HG03342 (cell line): ENCODE measurements around the gene PHYKPL.
"Not testable (repeated sequence)": the region's sequence is repeated elsewhere in the genome, so short reads cannot be mapped to it uniquely, and the experiment has no call there.

Experiments used
- ATAC-seq: cut with Tn5 transposase; IDR thresholded peaks from one replicate; pipeline ENCODE4 v1.9.1; 2021; ENCODE audit warnings: mild to moderate bottlenecking, moderate library complexity; ENCODE audit not compliant: unreplicated experiment

Gene PHYKPL

GRCh38 chr5:178208540-178209227, 23.9 kb downstream of the PHYKPL start:
- ATAC-seq: no peak

- ATAC-seq: no peak
Measured at GRCh38 chr5:178207917-178208280, 24.7 kb downstream of the PHYKPL start.

GRCh38 chr5:178207183-178207916, 25.3 kb downstream of the PHYKPL start:
- no peak for ATAC-seq

GRCh38 chr5:178206166-178207101, 26.2 kb downstream of the PHYKPL start:
- ATAC-seq: no peak

DNA sequence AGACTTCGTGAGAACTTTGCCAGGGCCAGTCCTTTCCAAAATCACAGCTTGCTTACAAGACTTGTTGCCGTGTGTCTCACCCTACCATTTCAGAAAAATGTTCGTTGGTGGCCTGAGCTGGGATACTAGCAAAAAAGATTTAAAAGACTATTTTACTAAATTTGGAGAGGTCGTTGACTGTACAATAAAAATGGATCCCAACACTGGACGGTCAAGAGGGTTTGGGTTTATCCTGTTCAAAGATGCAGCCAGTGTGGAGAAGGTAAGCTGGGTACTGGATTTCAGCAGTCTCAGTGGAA, 26.9 kb downstream of the PHYKPL start:
- ATAC-seq: no peak

DNA sequence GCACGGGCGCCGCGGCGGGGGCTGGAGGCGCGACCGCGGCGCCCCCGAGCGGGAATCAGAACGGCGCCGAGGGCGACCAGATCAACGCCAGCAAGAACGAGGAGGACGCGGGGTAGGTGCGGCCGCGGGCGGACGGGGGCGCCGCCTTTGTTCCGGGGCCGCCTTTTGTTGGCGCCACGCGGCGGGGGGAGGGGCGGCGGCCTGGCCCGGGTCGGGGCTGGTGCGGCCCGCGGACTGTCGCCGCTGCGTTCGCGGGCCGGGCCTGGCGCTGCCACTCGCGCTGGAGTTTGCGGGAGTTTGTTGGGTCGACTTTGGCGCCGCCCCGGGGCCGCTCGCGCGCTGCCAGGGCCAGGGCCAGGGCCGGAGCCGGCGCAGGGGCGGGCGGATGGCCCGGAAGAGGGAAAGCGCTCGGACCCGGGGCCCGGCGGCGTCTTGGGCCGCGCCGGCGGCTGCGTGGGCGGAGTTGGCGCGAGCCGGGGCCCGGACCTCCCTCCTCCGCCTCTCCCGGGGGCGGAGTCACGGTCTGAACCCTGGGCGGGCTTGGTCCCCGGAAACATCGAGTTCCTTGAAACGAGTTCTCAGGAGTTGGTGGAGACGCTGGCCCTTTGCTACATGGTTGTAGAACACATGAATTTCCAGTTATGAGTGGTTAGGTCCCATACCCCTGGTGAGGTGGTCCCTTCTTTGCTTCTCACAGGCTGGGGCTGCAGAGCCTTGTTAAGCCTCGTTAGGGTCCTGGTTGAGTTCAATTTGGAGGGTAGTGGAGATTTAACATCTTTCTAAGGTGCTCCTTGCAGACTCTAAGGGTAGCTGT, 27.5 kb downstream of the PHYKPL start:
- peak; percentile 43 for ATAC-seq

DNA sequence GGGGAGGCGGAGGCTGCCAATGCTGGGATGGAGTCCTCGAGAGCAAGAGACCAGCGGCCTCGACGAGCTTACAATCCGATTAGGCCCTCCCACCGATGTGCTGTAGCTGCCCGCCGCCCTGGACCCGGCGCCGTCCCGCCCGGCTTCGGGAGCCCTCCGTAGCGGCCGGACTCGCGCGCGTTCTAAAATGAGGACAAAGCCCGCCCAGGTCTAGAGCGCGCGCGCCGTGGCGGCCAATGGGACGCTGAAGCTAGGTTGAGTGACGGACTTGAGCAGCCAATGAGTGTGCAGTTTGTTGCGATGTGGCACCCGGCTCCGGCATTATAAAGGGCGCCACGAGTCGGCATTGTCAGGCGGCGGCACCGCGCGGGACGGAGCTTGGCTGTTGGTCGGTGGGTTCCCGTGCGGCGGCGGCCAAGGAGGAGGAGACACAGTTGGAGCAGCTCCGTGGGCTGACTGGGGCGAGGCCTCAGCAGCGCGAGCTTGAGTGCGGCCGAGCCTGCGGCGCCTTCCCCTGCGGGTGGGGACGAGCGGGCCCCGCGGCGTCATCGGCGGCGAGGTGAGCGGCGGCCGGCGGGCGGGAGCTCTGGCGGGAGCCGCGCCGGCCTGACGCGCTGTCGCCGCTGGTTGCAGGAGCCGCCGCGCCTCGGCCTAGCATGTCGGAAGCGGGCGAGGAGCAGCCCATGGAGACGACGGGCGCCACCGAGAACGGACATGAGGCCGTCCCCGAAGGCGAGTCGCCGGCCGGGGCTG, 28.2 kb downstream of the PHYKPL start, which contains the start of gene HNRNPAB:
TSS of gene HNRNPAB (plus strand) at position 352 of the 753 bp plus-strand sequence. CDS start at position 657, 305 bp downstream.
- ATAC-seq: peak; percentile 81

- peak; percentile 1 for ATAC-seq
Measured at GRCh38 chr5:178203670-178204181, 28.9 kb downstream of the PHYKPL start.

- ATAC-seq: no peak
Measured at GRCh38 chr5:178202541-178202940, 30.1 kb downstream of the PHYKPL start.

DNA sequence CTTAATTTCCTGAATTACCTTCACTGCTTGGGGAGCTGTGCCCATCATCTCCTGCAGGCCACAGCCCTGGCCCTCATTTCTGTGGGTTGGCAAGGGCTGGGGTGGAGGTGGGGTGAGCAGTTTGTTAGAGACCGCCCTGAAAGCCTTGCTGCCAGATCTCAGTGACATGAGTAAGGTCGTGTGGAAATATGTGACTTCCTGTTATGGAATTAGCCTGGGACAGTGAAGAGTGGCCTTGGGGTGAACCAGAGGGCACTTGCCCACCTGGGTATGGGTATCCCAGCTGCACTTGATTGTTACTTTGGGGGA, 30.7 kb downstream of the PHYKPL start:
- no peak for ATAC-seq

DNA sequence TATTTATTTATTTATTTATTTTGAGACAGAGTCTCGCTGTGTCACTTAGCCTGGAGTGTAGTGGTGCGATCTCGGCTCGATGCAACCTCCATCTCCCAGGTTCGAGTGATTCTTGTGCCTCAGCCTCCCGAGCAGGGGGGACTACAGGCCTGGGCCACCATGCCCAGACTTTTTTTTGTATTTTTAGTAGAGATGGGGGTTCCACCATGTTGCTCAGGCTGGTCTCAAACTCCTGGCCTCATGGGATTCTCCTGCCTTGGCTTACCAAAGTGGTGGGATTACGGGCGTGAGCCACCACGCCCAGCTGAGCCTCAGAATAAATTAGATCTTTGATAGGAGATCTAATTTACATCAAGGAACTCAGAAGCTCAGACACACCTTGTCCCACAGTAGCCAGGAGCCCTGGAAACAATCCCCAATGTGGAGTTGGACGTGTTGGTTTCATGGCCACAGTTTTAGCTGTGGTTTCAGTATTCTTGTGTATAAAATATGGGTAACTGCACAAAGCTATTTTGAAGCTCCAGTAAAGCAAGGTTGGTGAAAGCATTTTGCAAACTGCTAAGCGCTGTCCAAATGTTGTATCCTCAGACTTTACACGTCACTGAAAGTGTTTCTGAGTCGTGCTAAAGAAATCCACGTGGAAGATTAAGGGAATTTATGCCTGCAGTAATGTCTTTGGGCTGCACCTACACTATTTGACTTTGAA, 31.2 kb downstream of the PHYKPL start:
- no peak for ATAC-seq

GRCh38 chr5:178199581-178200434, 32.8 kb downstream of the PHYKPL start:
- ATAC-seq: no peak

DNA sequence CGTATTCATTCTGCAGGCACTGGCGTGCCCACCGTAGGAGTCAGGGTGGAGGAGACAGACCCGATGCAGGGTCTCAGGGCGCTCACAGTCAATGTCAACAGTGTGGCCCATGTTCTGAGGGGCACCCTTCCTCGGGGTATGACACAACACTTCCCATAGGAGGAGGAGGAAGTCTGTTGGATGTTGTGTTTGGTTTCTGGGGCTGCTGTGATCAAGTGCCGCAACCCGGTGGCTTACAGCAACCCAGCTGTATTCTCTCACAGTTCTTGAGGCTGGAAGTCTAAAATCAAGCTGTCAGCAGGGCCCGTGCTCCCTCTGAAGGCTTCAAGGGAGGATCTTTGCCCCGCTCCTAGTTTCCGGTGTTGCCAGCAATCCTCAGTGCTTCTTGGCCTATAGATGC, 33.9 kb downstream of the PHYKPL start:
- no peak for ATAC-seq

GRCh38 chr5:178198151-178198550, 34.5 kb downstream of the PHYKPL start:
- not testable (repeated sequence) for ATAC-seq

- no peak for ATAC-seq
Measured at GRCh38 chr5:178196986-178197385, 35.6 kb downstream of the PHYKPL start.

DNA sequence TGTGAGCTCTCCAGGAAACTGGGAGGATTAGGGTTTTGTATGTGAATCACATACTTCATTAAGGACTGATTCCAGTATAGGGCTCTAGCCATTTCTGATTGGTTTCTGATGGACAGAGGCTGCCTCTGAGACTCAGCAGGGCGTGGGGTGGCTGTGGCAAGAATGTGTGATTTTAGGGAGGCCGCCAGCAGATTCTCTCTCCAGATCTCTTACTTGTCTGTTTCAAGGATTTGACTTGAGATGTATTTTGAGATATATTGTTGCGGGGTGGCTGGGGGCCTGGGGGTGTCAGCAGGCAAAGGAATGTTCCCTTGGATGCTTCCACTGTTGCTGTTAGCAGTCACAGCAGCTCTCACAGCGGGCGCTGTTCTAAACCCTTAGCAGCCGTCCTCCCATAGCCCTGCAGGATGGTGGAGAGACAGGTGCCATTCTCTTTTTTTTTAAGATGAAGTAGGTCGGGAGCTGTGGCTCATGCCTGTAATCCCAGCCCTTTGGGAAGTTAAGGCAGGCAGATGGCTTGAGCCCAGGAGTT, 36.3 kb downstream of the PHYKPL start:
- ATAC-seq: no peak

- ATAC-seq: no peak
Measured at GRCh38 chr5:178194026-178194425, 38.6 kb downstream of the PHYKPL start.

DNA sequence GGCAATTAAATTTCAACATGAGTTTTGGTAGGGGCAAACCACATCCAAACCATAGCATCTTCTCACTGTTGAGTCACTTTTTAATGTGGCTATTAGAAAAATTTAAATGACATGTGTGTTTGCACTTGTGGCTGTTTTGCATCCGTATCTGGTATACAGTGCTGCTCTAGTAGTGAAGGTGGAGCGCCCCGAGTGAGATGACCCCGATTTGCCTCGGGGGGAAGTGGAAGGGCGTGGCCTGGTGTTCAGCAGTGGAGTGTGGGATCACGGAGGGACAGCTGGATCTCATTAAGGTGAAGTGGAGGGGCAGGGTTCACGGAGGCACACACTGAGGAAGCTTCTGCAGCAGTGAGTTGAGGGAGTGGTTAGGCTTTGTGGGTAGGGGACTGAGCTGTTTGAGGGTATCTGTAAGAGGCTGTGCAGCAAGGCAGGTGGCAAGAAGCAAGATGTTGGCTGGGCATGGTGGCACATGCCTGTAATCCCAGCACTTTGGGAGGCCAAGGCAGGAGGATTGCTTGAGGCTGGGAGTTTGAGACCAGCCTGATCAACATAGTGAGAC, 39.3 kb downstream of the PHYKPL start:
- ATAC-seq: no peak
